ENCODE results near the gene PRKCH. TPM values are rescaled to one million over a fixed set of nuclear protein-coding genes. Genes with fewer than 3 reads are reported as not detected.

Gene PRKCH
- total and polyA plus RNA-seq, 2 of the 13 experiments (the other 11 are each of a cell fraction or from before 2014, with no cell fraction given) = 0.48 to 1.3 TPM

GRCh38 chr14:61491224-61491623 is 169.8 kb downstream of the PRKCH start (continued):
- TF ChIP-seq ETV6 (CRISPR knock-in tag; conservative IDR thresholded peaks at IDR 0.05) (no peak), LCORL (IDR thresholded peaks at IDR 0.05) (no peak), LCORL (CRISPR knock-in tag; IDR thresholded peaks at IDR 0.05) (no peak), PHF20 (CRISPR knock-in tag; IDR thresholded peaks at IDR 0.05) (no peak), ZNF235 (CRISPR knock-in tag; IDR thresholded peaks at IDR 0.05; ENCODE audit: borderline replicate concordance) (no peak), ZNF556 (CRISPR knock-in tag; IDR thresholded peaks at IDR 0.05; ENCODE audit: borderline replicate concordance) (no peak), ATF5 (CRISPR knock-in tag; IDR thresholded peaks at IDR 0.05; ENCODE audit: low read depth) (no peak), ZNF552 (CRISPR knock-in tag; IDR thresholded peaks at IDR 0.05; ENCODE audit: borderline replicate concordance) (no peak), ZNF644 (CRISPR knock-in tag; IDR thresholded peaks at IDR 0.05; ENCODE audit: low read depth) (peak; percentile 17; the same call in 1 of the 2 replicates), SOX13 (IDR thresholded peaks at IDR 0.05) (no peak), SOX13 (CRISPR knock-in tag; conservative IDR thresholded peaks at IDR 0.05 in 1 of 2, IDR thresholded peaks at IDR 0.05 in 1 of 2) (peak in 1 of 2 experiments; percentile 33; a peak in 1 of 4 replicates), MNT (IDR thresholded peaks at IDR 0.05) (no peak), KLF12 (CRISPR knock-in tag; IDR thresholded peaks at IDR 0.05; ENCODE audit: borderline replicate concordance) (no peak), MEF2D (CRISPR knock-in tag; IDR thresholded peaks at IDR 0.05) (no peak), ZNF18 (CRISPR knock-in tag; IDR thresholded peaks at IDR 0.05; ENCODE audit: insufficient replicate concordance) (no peak), SNAI1 (CRISPR knock-in tag; IDR thresholded peaks at IDR 0.05; ENCODE audit: borderline replicate concordance) (no peak), ZNF138 (CRISPR knock-in tag; IDR thresholded peaks at IDR 0.05; ENCODE audit: low read depth) (no peak), RORA (CRISPR knock-in tag; IDR thresholded peaks at IDR 0.05) (no peak), E2F1 (CRISPR knock-in tag; IDR thresholded peaks at IDR 0.05) (no peak), THAP7 (CRISPR knock-in tag; IDR thresholded peaks at IDR 0.05) (no peak), MZF1 (CRISPR knock-in tag; IDR thresholded peaks at IDR 0.05; ENCODE audit: borderline replicate concordance) (no peak), REL (CRISPR knock-in tag; conservative IDR thresholded peaks at IDR 0.05) (no peak), ZBTB2 (CRISPR knock-in tag; IDR thresholded peaks at IDR 0.05; ENCODE audit: low read depth) (no peak), SKI (IDR thresholded peaks at IDR 0.05; ENCODE audit: partially characterized antibody) (peak; percentile 68), RBAK (CRISPR knock-in tag; IDR thresholded peaks at IDR 0.05) (no peak)
